Middle frontal gyrus (tissue), 1 donor: Measurements from ENCODE around the gene METRNL.
"Not testable (repeated sequence)": the region's sequence is repeated elsewhere in the genome, so short reads cannot be mapped to it uniquely, and the experiment has no call there.

Source experiments
- DNase-seq: peaks from one replicate; pipeline ENCODE4 v3.0.0-alpha.2; 2015; ENCODE audit warnings: low spot score; ENCODE audit errors: extremely low spot score

METRNL gene

GRCh38 chr17:83138820-83139219, 59.4 kb downstream of the METRNL start:
- DNase-seq: no peak

GRCh38 chr17:83139541-83140248, 60.3 kb downstream of the METRNL start:
- not testable (repeated sequence) for DNase-seq

- DNase-seq: not testable (repeated sequence)
These were observed 60.8 kb downstream of the METRNL start for GRCh38 chr17:83140249-83140566.

GRCh38 chr17:83142619-83143018, 63.2 kb downstream of the METRNL start:
- DNase-seq: no peak

GRCh38 chr17:83143817-83144231, 64.4 kb downstream of the METRNL start:
- no peak for DNase-seq
